Adrenal gland (tissue), 12 donors: Measurements from ENCODE around the gene GCN1. TPM values are rescaled to one million over a fixed set of nuclear protein-coding genes. Genes with fewer than 3 reads are reported as not detected.

Experiments
- DNase-seq, 7 donors: peaks; one replicate each; pipeline ENCODE4 v3.0.0-alpha.2; 2019 to 2020
- H3K27ac ChIP-seq, 5 donors: fragments of 200-600 bp; sonication (generic) in 4 of 5; 1 replicate in 3 of 5; 2 replicates in 2 of 5; pipeline versions ENCODE4 v1.5.1 to v1.8.0; 2016 to 2020; ENCODE audit warnings: mild to moderate bottlenecking in 1 of 5
- H3K27me3 ChIP-seq: fragments of 200-600 bp; 2 replicates; pipeline ENCODE4 v1.8.0; 2021
- H3K36me3 ChIP-seq, 2 donors: fragments of 200-600 bp; replicated peaks in 1 of 2; 1 replicate in 1 of 2; 2 replicates in 1 of 2; pipeline versions ENCODE4 v1.5.1 to v1.8.0; 2018 to 2022
- H3K4me1 ChIP-seq, 2 donors: fragments of 200-600 bp; replicated peaks in 1 of 2; 1 replicate in 1 of 2; 2 replicates in 1 of 2; pipeline versions ENCODE4 v1.5.1 to v1.8.0; 2018 to 2021
- H3K4me3 ChIP-seq, 4 donors: fragments of 200-600 bp; sonication (generic) in 3 of 4; one replicate each; pipeline ENCODE4 v1.5.1; 2016 to 2018
- H3K9me3 ChIP-seq, 3 donors: fragments of 200-600 bp; sonication (generic) in 1 of 3; replicated peaks in 1 of 3; 1 replicate in 2 of 3; 2 replicates in 1 of 3; pipeline versions ENCODE4 v1.5.1 to v1.8.0; 2016 to 2021
- POLR2A ChIP-seq, 2 donors: fragments of 450-650 bp; IDR thresholded peaks; one replicate each; pipeline ENCODE4 v1.6.1; 2017; ENCODE audit warnings: antibody characterized with exemption in 2 of 2, mild to moderate bottlenecking in 2 of 2, moderate library complexity in 1 of 2
- WGBS, 4 donors: extraction: QIAGEN DNeasy Blood & Tissue Kit in 2 of 4; methylation state at CpG; one replicate each; pipeline versions ENCODE4 v1.1.5 to v1.1.7; 2013 to 2017; 5-methylcytosine and 5-hydroxymethylcytosine counted together
- intact Hi-C, 2 donors: fragments of 100-400 bp; cut with DNase I; formaldehyde crosslinking; loops; one replicate each; pipeline versions ENCODE4 v1.14.1 to v1.15.0; 2022 to 2023
- polyA plus RNA-seq, 3 donors: library from polyadenylated mRNA; stranded (reverse); fragments of 200-250 nt in 2 of 3; fragments of 350-450 nt in 1 of 3; fragmentation: Illumina TruSeq in 1 of 3; extraction: RNeasy Lipid Tissue Mini Kit (QIAGEN cat#74804) in 1 of 3; gene quantifications; one replicate each; pipeline ENCODE4 v1.2.3, GENCODE V29; 2013 to 2014
- total RNA-seq, 9 donors: library from RNA; depleted of rRNA in 4 of 9; stranded (reverse); fragments of >200 nt in 4 of 9; fragments of 120-200 nt in 1 of 9; fragmentation: NEBNext Ultra II Directional in 1 of 9; extraction: Animal tissue kit (Norgen Biotek cat#: 25700) in 1 of 9; gene quantifications; one replicate each; pipeline versions ENCODE4 v1.1.0 to v1.2.4, GENCODE V29; 2013 to 2023
- TF ChIP-seq, protein P1 (sequence below), 6 experiments: fragments of 450-650 bp in 4 of 6; fragments of 200-600 bp in 2 of 6; sonication (generic) in 1 of 6; IDR thresholded peaks; 1 replicate in 5 of 6; 2 replicates in 1 of 6; pipeline versions ENCODE4 v1.5.1 to v1.8.0; 2016 to 2021; ENCODE audit warnings: antibody characterized with exemption in 6 of 6, mild to moderate bottlenecking in 2 of 6, moderate library complexity in 1 of 6
- donor health status: healthy with polysubstance abuse.
- donor health status: Bipolar disorder and iron deficiency.
- donor health status: DM: yes; HTN: yes; CAD: no.
- donor health status: DM: no; HTN: no; CAD: no.
- donor health status: DM: no; HTN: no; CAD: no.
- donor health status: DM: yes; HTN: yes; CAD: no.

Gene GCN1
- total and polyA plus RNA-seq, 12 donors, result 22.0 to 98.5 (median 46.5) TPM

- Histone ChIP-seq H3K4me1 (peaks cover 6 to 8% of the 10 kb centered on the region in 2 donors), H3K36me3 (peaks cover 0 to 46% of the 10 kb centered on the region in 2 donors), H3K27ac (no peak overlapping the region), H3K27me3 (no peaks in the 10 kb centered on the region), H3K9me3 (no peaks in the 10 kb centered on the region), H3K4me3 (no peak overlapping the region)
- DNase-seq, result no peak
- TF ChIP-seq POLR2A (IDR thresholded peaks at IDR 0.05), result no peak
- TF ChIP-seq, protein P1, sequence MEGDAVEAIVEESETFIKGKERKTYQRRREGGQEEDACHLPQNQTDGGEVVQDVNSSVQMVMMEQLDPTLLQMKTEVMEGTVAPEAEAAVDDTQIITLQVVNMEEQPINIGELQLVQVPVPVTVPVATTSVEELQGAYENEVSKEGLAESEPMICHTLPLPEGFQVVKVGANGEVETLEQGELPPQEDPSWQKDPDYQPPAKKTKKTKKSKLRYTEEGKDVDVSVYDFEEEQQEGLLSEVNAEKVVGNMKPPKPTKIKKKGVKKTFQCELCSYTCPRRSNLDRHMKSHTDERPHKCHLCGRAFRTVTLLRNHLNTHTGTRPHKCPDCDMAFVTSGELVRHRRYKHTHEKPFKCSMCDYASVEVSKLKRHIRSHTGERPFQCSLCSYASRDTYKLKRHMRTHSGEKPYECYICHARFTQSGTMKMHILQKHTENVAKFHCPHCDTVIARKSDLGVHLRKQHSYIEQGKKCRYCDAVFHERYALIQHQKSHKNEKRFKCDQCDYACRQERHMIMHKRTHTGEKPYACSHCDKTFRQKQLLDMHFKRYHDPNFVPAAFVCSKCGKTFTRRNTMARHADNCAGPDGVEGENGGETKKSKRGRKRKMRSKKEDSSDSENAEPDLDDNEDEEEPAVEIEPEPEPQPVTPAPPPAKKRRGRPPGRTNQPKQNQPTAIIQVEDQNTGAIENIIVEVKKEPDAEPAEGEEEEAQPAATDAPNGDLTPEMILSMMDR (IDR thresholded peaks at IDR 0.05), result no peak
- 72 to 90% (median 77%) methylated on average over 8 of the region's 8 CpGs for WGBS, 4 donors
- intact Hi-C loops, result no loop called here
These were observed 98.8 kb downstream of the GCN1 start for GRCh38 chr12:120095736-120096135.

DNA sequence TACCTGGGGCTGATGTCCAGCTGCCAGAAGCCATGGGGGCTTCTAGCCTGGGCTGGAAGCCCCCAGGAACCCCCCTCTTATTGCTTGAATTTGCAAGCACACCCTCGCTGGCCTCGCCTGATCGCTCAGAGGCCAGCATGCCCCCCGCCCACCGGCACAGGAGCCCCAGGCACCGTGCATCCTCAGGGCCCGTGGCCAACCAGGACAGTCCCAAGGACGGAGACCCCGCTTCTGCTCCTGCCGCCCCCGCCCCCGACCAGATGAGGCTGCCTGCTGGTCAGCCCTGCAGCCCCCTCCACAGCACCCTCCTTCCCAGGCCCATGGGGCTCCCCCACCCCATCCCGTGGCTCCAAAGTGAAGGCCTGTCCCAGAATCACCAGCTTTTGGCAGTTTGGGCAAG, 99.2 kb downstream of the GCN1 start:
- Histone ChIP-seq H3K27me3 (no peaks in the 10 kb centered on the region), H3K9me3 (no peaks in the 10 kb centered on the region), H3K4me1 (peaks cover 2 to 4% of the 10 kb centered on the region in 2 donors), H3K36me3 (peaks cover 0 to 46% of the 10 kb centered on the region in 2 donors), H3K4me3 (no peak overlapping the region), H3K27ac (no peak overlapping the region)
- no peak for DNase-seq
- TF ChIP-seq, protein P1 (IDR thresholded peaks at IDR 0.05), result no peak
- no peak for TF ChIP-seq POLR2A (IDR thresholded peaks at IDR 0.05)
- WGBS, 4 donors, result 78 to 90% (median 87%) methylated on average over 8 to 13 of the region's 13 CpGs
- intact Hi-C loops, result no loop called here

DNA sequence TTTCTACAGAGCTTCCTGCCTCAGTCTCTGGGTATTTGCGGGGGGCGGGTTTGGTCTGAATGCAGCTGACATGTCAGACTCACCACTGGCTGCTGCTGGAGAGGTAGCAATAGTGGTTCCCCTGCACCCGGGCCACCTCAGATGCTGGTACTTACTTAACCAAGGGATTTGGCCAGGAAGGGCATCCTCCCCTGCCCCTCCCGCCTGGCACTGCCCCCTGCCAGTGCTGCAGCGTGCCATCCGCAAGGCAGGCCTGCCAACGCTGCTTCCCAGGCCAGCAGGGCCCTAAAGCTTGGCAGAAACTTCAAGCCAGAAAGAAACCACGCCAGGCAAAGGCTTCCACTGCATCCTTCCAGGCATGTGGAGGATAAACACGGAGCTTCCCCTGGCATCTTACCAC, 100.0 kb downstream of the GCN1 start:
- DNase-seq, result no peak
- peaks cover 0 to 46% of the 10 kb centered on the region in 2 donors for H3K36me3 ChIP-seq
- no peak overlapping the region for H3K4me3 ChIP-seq
- no peaks in the 10 kb centered on the region for H3K4me1 ChIP-seq
- TF ChIP-seq POLR2A (IDR thresholded peaks at IDR 0.05), result no peak
- TF ChIP-seq, protein P1 (IDR thresholded peaks at IDR 0.05), result no peak
- H3K27me3 ChIP-seq, result no peaks in the 10 kb centered on the region
- no peaks in the 10 kb centered on the region for H3K9me3 ChIP-seq
- intact Hi-C loops, result no loop called here
- H3K27ac ChIP-seq, result peak overlapping the region in 1 of 5 donors; percentile 8
- WGBS, 4 donors, result 67 to 87% (median 82%) methylated on average over 3 to 9 of the region's 9 CpGs

DNA sequence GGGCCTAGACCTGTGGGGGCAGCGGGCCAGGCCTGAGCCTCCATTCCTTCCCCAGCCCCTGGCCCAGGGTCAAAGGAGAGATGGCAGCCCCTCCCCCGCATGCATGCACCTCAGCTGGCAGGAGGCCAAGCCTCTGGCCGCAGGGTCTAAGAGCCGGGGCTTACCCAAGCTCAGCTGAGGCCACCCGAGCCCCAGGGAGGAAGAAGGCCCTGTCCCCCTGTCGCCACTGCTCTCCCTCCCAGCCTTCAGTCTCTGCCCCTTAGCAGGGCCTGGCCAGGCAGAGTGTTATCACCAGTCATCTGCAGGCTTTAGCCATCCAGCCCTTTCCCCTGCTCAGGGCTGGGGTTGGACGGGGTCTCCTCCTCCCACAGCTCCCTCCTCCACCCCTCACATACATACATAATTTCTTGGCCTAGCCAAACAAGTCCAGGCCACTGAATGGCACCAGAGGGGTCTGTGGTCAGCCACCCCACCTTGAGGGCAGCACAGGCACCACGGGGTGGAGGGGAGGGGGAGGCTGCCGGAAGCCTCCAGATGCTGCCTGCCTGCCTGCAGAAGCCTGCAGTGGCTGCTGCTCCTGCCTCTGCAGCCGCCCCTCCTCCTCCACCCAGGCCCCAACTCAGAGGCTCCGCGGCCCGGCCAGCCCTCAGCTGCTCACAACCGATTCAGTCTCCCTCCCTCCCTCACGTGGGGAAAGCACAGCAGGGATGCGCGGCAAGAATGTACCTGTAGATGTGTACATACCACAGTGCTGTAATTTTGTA, 100.7 kb downstream of the GCN1 start:
- TF ChIP-seq, protein P1 (IDR thresholded peaks at IDR 0.05), result no peak
- TF ChIP-seq POLR2A (IDR thresholded peaks at IDR 0.05), result no peak
- WGBS, 4 donors, result 58 to 67% (median 65%) methylated on average over 9 to 17 of the region's 17 CpGs
- no peak for DNase-seq
- H3K4me1 ChIP-seq, result no peaks in the 10 kb centered on the region
- H3K36me3 ChIP-seq, result peaks cover 0 to 39% of the 10 kb centered on the region in 2 donors
- H3K4me3 ChIP-seq, result no peak overlapping the region
- H3K9me3 ChIP-seq, result no peaks in the 10 kb centered on the region
- intact Hi-C loops, result no loop called here
- no peaks in the 10 kb centered on the region for H3K27me3 ChIP-seq
- no peak overlapping the region for H3K27ac ChIP-seq
